GM18868 (cell line): ENCODE data around the gene MARK1.

Source experiments
- ATAC-seq: cut with Tn5 transposase; IDR thresholded peaks from one replicate; pipeline ENCODE4 v1.9.1; 2021; ENCODE audit warnings: mild to moderate bottlenecking, moderate library complexity; ENCODE audit not compliant: unreplicated experiment

MARK1 gene

GRCh38 chr1:220528679-220529501 is 954 bp downstream of the MARK1 start:
- peak; percentile 9 for ATAC-seq

GRCh38 chr1:220529521-220530020 is 1.6 kb downstream of the MARK1 start:
- no peak for ATAC-seq

- no peak for ATAC-seq
Observed at GRCh38 chr1:220533504-220534109, 5.7 kb downstream of the MARK1 start.

GRCh38 chr1:220544901-220545303 is 17.0 kb downstream of the MARK1 start:
- no peak for ATAC-seq

- ATAC-seq = no peak
Observed at GRCh38 chr1:220550811-220551399, 23.0 kb downstream of the MARK1 start.

- no peak for ATAC-seq
Observed at GRCh38 chr1:220551718-220552117, 23.8 kb downstream of the MARK1 start.

GRCh38 chr1:220552672-220553260 is 24.8 kb downstream of the MARK1 start:
- no peak for ATAC-seq

GRCh38 chr1:220556641-220557040 is 28.7 kb downstream of the MARK1 start:
- no peak for ATAC-seq

- ATAC-seq = no peak
Observed at GRCh38 chr1:220563564-220563963, 35.6 kb downstream of the MARK1 start.

- no peak for ATAC-seq
Observed at GRCh38 chr1:220564216-220564615, 36.3 kb downstream of the MARK1 start.

GRCh38 chr1:220565670-220566069 is 37.7 kb downstream of the MARK1 start:
- no peak for ATAC-seq

- no peak for ATAC-seq
Observed at GRCh38 chr1:220566869-220567268, 38.9 kb downstream of the MARK1 start.

- ATAC-seq = no peak
Observed at GRCh38 chr1:220572416-220572815, 44.5 kb downstream of the MARK1 start.

- ATAC-seq = no peak
Observed at GRCh38 chr1:220573836-220574235, 45.9 kb downstream of the MARK1 start.

- no peak for ATAC-seq
Observed at GRCh38 chr1:220575718-220576497, 48.0 kb downstream of the MARK1 start.

- ATAC-seq = no peak
Observed at GRCh38 chr1:220577926-220578325, 50.0 kb downstream of the MARK1 start.

GRCh38 chr1:220579317-220579716 is 51.4 kb downstream of the MARK1 start:
- no peak for ATAC-seq

- no peak for ATAC-seq
Observed at GRCh38 chr1:220592714-220593113, 64.8 kb downstream of the MARK1 start.

GRCh38 chr1:220594356-220594755 is 66.4 kb downstream of the MARK1 start:
- ATAC-seq = no peak

- no peak for ATAC-seq
Observed at GRCh38 chr1:220595179-220595578, 67.2 kb downstream of the MARK1 start.

- ATAC-seq = no peak
Observed at GRCh38 chr1:220604926-220605325, 77.0 kb downstream of the MARK1 start.
